Prostate gland (tissue), 2 donors: ENCODE results near the gene CTNNA3. TPM values are rescaled to one million over a fixed set of nuclear protein-coding genes. Genes with fewer than 3 reads are reported as not detected.

Experiments
- DNase-seq: peaks from one replicate; pipeline ENCODE4 v3.0.0-alpha.2; 2019; ENCODE audit warnings: low spot score
- H3K27ac ChIP-seq, 2 donors: fragments of 200-600 bp; sonication (generic); 2 replicates each; pipeline ENCODE4 v1.5.1; 2017 to 2019
- H3K27me3 ChIP-seq: fragments of 200-600 bp; sonication (generic); replicated peaks from 2 replicates; pipeline ENCODE4 v1.5.1; 2019; ENCODE audit not compliant: insufficient read depth
- H3K36me3 ChIP-seq, 2 donors: fragments of 200-600 bp; sonication (generic); 1 replicate in 1 of 2; 2 replicates in 1 of 2; pipeline versions ENCODE4 v1.5.1 to v1.8.1; 2017 to 2019
- H3K4me1 ChIP-seq: fragments of 200-600 bp; sonication (generic); replicated peaks from 2 replicates; pipeline ENCODE4 v1.5.1; 2019
- H3K4me3 ChIP-seq, 2 donors: fragments of 200-600 bp; sonication (generic); 2 replicates each; pipeline ENCODE4 v1.5.1; 2017 to 2019
- H3K9me3 ChIP-seq: fragments of 200-600 bp; sonication (generic); 2 replicates; pipeline ENCODE4 v1.5.1; 2017
- CTCF ChIP-seq, 4 experiments: fragments of 200-600 bp in 2 of 4; fragments of 450-650 bp in 2 of 4; sonication (generic) in 2 of 4; IDR thresholded peaks; 1 replicate in 3 of 4; 2 replicates in 1 of 4; pipeline ENCODE4 v1.5.1; 2016 to 2019; ENCODE audit warnings: antibody characterized with exemption in 4 of 4, mild to moderate bottlenecking in 2 of 4, moderate library complexity in 2 of 4
- POLR2A ChIP-seq: fragments of 450-650 bp; IDR thresholded peaks from one replicate; pipeline ENCODE4 v1.6.1; 2016; ENCODE audit warnings: antibody characterized with exemption, mild to moderate bottlenecking
- POLR2AphosphoS5 ChIP-seq: sonication (generic); formaldehyde crosslinking; IDR thresholded peaks from one replicate; pipeline ENCODE4 v1.6.1; 2017; ENCODE audit warnings: antibody characterized with exemption
- WGBS: methylation state at CpG from one replicate; pipeline ENCODE4 v1.1.5; 2018; 5-methylcytosine and 5-hydroxymethylcytosine counted together
- intact Hi-C: fragments of 100-400 bp; cut with DNase I; formaldehyde crosslinking; loops from one replicate; pipeline ENCODE4 v1.14.2; 2022
- total RNA-seq, 2 donors: library from RNA; depleted of rRNA; stranded (reverse); fragments of >200 nt; gene quantifications; one replicate each; pipeline ENCODE4 v1.1.0, GENCODE V29; 2016

Gene CTNNA3
- total RNA-seq, 2 donors from 2014 or later = 0.27 to 7.2 TPM

- Histone ChIP-seq H3K27ac (no peak overlapping the region), H3K27me3 (no peaks in the 10 kb centered on the region), H3K36me3 (no peaks in the 10 kb centered on the region), H3K9me3 (no peaks in the 10 kb centered on the region), H3K4me3 (no peak overlapping the region), H3K4me1 (no peaks in the 10 kb centered on the region)
- WGBS = 84% methylated on average over 2 of the region's 2 CpGs
- intact Hi-C loops = no loop called here
- no peak for DNase-seq
- TF ChIP-seq POLR2AphosphoS5 (no peak), CTCF (IDR thresholded peaks at IDR 0.05) (no peak), POLR2A (no peak)
These were observed 36.5 kb downstream of the CTNNA3 start for GRCh38 chr10:67659497-67659896.

GRCh38 chr10:67657775-67658174 lies 38.2 kb downstream of the CTNNA3 start:
- TF ChIP-seq CTCF (IDR thresholded peaks at IDR 0.05) (no peak), POLR2A (no peak), POLR2AphosphoS5 (no peak)
- no peak overlapping the region for H3K27ac ChIP-seq
- intact Hi-C loops = no loop called here
- no peaks in the 10 kb centered on the region for H3K4me1 ChIP-seq
- no peak for DNase-seq
- H3K9me3 ChIP-seq = no peaks in the 10 kb centered on the region
- no peaks in the 10 kb centered on the region for H3K36me3 ChIP-seq
- 76% methylated on average over 4 of the region's 4 CpGs for WGBS
- H3K4me3 ChIP-seq = no peak overlapping the region
- H3K27me3 ChIP-seq = no peaks in the 10 kb centered on the region

- Histone ChIP-seq H3K36me3 (no peaks in the 10 kb centered on the region), H3K9me3 (no peaks in the 10 kb centered on the region), H3K4me3 (no peak overlapping the region), H3K4me1 (no peaks in the 10 kb centered on the region), H3K27ac (no peak overlapping the region), H3K27me3 (no peaks in the 10 kb centered on the region)
- TF ChIP-seq POLR2A = no peak
- TF ChIP-seq CTCF (IDR thresholded peaks at IDR 0.05) = no peak
- no peak for TF ChIP-seq POLR2AphosphoS5
- intact Hi-C loops = no loop called here
- DNase-seq = no peak
- 88% methylated on average over 4 of the region's 4 CpGs for WGBS
These were observed 45.4 kb downstream of the CTNNA3 start for GRCh38 chr10:67650558-67650957.

GRCh38 chr10:67648613-67649229 lies 47.3 kb downstream of the CTNNA3 start:
- no peak overlapping the region for H3K27ac ChIP-seq
- intact Hi-C loops = no loop called here
- H3K36me3 ChIP-seq = no peaks in the 10 kb centered on the region
- TF ChIP-seq POLR2AphosphoS5 = no peak
- no peak for TF ChIP-seq CTCF (IDR thresholded peaks at IDR 0.05)
- TF ChIP-seq POLR2A = no peak
- H3K4me1 ChIP-seq = no peaks in the 10 kb centered on the region
- H3K27me3 ChIP-seq = no peaks in the 10 kb centered on the region
- H3K4me3 ChIP-seq = no peak overlapping the region
- WGBS = 83% methylated on average over 4 of the region's 4 CpGs
- DNase-seq = no peak
- no peaks in the 10 kb centered on the region for H3K9me3 ChIP-seq

- no peak for TF ChIP-seq POLR2A
- TF ChIP-seq POLR2AphosphoS5 = no peak
- TF ChIP-seq CTCF (IDR thresholded peaks at IDR 0.05) = no peak
- intact Hi-C loops = no loop called here
These were observed 65.1 kb downstream of the CTNNA3 start for GRCh38 chr10:67630904-67631303.

More at GRCh38 chr10:67630904-67631303, 65.1 kb downstream of the CTNNA3 start:
- H3K9me3 ChIP-seq = no peaks in the 10 kb centered on the region
- no peak overlapping the region for H3K27ac ChIP-seq
- no peaks in the 10 kb centered on the region for H3K4me1 ChIP-seq
- H3K4me3 ChIP-seq = no peak overlapping the region
- no peaks in the 10 kb centered on the region for H3K36me3 ChIP-seq
- no peaks in the 10 kb centered on the region for H3K27me3 ChIP-seq
- DNase-seq = no peak
